Measurements from ENCODE around the gene RPS21. TPM values are rescaled to one million over a fixed set of nuclear protein-coding genes. Genes with fewer than 3 reads are reported as not detected.
A peak's percentile ranks its signal among the peaks of the same experiment; 100 is the strongest.

RPS21 gene
- total RNA-seq, 1 experiment from 2014 or later, result 2,488 TPM

DNA sequence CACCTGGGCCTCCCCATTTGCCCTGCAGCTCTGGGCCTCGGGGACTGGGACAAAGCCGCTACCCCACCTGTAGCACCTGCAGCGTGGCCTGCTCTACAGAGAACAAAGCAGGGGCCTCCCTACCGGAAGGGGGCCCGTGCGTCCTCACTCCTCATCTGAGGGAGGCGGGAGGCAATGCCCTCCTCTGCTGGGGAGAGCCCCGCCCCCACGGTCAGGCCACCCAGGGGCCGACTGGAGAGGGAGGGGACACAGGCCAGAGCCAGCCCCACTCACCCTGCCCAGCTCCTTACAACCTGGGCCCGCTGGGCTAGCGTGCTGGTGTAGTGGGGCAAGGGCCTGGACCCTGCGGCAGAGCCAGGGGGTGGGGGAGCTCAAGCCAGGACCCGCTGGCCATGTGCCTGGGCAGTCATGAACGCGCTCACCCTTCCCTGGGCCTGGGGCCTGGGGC, 27.8 kb upstream of the RPS21 start:
- Histone ChIP-seq H3K79me2 (ENCODE audit: insufficient read depth, low read length) (peaks cover 94% of the 10 kb centered on the region), H3K4me1 (ENCODE audit: control insufficient read depth in 1 of 2, insufficient read depth in 2 of 2, low read length in 2 of 2) (peaks cover 79 to 90% of the 10 kb centered on the region in 2 experiments), H3K9me3 (ENCODE audit: control insufficient read depth in 1 of 2, insufficient read depth in 1 of 2, low read depth in 1 of 2, low read length in 2 of 2) (no peaks in the 10 kb centered on the region), H3K27me3 (ENCODE audit: insufficient read depth, low read length) (no peaks in the 10 kb centered on the region), H3K9me2 (ENCODE audit: insufficient read depth) (no peaks in the 10 kb centered on the region), H3K4me3 (replicated peaks in 1 of 2; ENCODE audit: low read depth in 1 of 2, low read length in 2 of 2) (peak overlapping the region; percentile 7 to 11; a peak in 2 of 4 replicates), H3K4me2 (ENCODE audit: low read length) (peak overlapping the region; percentile 60), H3K27ac (ENCODE audit: low read depth, low read length) (peak overlapping the region; percentile 91), H3K36me3 (ENCODE audit: control insufficient read depth in 1 of 2, insufficient read depth in 2 of 2, low read length in 2 of 2) (peaks cover 0 to 5% of the 10 kb centered on the region in 2 experiments; a peak in 2 of 4 replicates), H2AFZ (ENCODE audit: low read depth, low read length, poor library complexity, severe bottlenecking) (no peak overlapping the region), H4K20me1 (ENCODE audit: insufficient read depth) (no peaks in the 10 kb centered on the region), H3K9ac (ENCODE audit: low read length) (peak overlapping the region; percentile 55)
- ChIA-PET POLR2A (interaction anchor here (0.9 kb wide), 1 partner anchor 10 kb away, joined by 5 read pairs; no protein-coding TSS in a partner anchor), RAD21 (ENCODE audit: low non-redundant PET in 1 of 2, low total read pairs in 2 of 2, uncharacterized antibody in 2 of 2, unreplicated experiment in 2 of 2) (interaction anchor here in 1 of 2 experiments (1.4 kb wide), 1 partner anchor 9 kb away, joined by 3 read pairs; no protein-coding TSS in a partner anchor), CTCF (interaction anchor here (1.3 to 1.9 kb wide), 2 partner anchors 10 to 23 kb away, joined by 6 to 8 read pairs; no protein-coding TSS in a partner anchor)
- ATAC-seq (peak; percentile 9), DNase-seq (ENCODE audit: low read depth, low spot score) (no peak)
- intact Hi-C loops (cut with micrococcal nuclease), result loop anchor here (1.0 kb wide), 1 partner anchor 9 kb away; no protein-coding TSS in a partner anchor
- no TSS peak for BruUV-seq (replicated peaks)
- TF ChIP-seq ZNF274 (IDR thresholded peaks at IDR 0.05; ENCODE audit: low read depth, low read length) (no peak), ZFX (IDR thresholded peaks at IDR 0.05) (peak; percentile 9; the same call in 1 of the 2 replicates)
- TF ChIP-seq, protein P1, sequence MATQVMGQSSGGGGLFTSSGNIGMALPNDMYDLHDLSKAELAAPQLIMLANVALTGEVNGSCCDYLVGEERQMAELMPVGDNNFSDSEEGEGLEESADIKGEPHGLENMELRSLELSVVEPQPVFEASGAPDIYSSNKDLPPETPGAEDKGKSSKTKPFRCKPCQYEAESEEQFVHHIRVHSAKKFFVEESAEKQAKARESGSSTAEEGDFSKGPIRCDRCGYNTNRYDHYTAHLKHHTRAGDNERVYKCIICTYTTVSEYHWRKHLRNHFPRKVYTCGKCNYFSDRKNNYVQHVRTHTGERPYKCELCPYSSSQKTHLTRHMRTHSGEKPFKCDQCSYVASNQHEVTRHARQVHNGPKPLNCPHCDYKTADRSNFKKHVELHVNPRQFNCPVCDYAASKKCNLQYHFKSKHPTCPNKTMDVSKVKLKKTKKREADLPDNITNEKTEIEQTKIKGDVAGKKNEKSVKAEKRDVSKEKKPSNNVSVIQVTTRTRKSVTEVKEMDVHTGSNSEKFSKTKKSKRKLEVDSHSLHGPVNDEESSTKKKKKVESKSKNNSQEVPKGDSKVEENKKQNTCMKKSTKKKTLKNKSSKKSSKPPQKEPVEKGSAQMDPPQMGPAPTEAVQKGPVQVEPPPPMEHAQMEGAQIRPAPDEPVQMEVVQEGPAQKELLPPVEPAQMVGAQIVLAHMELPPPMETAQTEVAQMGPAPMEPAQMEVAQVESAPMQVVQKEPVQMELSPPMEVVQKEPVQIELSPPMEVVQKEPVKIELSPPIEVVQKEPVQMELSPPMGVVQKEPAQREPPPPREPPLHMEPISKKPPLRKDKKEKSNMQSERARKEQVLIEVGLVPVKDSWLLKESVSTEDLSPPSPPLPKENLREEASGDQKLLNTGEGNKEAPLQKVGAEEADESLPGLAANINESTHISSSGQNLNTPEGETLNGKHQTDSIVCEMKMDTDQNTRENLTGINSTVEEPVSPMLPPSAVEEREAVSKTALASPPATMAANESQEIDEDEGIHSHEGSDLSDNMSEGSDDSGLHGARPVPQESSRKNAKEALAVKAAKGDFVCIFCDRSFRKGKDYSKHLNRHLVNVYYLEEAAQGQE (IDR thresholded peaks at IDR 0.05; ENCODE audit: low read depth), result no peak

Data from HCT116 (cell line).